GM19395 (cell line): ENCODE data around the gene NR3C1.

Experiments
- ATAC-seq: cut with Tn5 transposase; IDR thresholded peaks from one replicate; pipeline ENCODE4 v1.9.1; 2021; ENCODE audit warnings: mild to moderate bottlenecking, moderate library complexity; ENCODE audit not compliant: unreplicated experiment

The NR3C1 gene

DNA sequence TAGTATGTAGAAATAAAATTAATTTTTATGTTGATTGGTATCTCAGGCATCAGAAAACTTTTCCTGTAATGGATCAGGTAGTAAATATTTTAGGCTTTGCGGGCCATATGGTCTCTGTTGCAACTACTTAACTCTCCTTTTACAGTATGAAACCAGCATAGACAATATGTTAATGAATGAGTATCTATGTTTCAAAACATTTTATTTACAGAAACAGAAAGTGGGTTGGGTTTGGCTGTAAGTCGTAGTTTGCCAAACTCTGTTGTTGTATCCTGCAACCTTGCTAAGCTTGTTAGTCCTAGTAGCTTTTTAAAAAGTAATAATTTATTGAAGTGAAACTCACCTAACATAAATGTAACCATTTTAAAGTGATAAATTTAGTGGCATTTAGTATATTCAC is 132.1 kb downstream of the NR3C1 start:
- no peak for ATAC-seq

DNA sequence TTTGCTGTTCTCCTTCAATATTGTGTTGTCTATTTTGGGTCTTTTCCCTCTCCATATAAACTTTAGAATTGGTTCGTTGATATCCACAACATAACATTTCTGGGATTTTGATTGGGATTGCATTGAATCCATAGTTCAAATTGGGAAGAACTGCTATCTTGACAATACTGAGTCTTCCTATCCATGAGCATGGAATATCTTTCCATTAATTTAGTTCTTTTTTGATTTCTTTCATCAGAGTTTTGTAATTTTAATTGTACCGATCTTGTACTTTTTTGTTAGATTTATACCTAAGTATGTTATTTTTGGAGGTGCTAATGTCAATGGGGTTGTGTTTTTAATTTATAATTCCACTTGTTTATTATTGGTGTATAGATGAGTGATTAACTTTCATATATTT is 135.1 kb downstream of the NR3C1 start:
- ATAC-seq, result no peak

DNA sequence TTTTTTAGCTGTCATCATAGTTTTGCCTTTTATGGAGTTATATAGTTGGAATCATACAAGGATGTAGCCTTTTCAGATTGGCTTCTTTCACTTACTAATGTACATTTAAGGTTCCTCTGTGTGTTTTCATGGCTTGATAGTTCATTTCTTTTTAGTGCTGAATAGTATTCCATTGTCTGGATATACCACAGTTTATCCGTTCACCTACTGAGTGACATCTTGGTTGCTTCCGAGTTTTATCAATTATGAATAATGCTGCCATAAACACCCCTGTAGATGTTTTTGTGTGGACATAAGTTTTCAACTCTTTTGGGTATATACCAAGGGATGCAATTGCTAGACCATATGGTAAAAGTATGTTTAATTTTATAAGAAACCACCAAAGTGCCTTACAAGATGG is 136.3 kb downstream of the NR3C1 start:
- ATAC-seq, result no peak

DNA sequence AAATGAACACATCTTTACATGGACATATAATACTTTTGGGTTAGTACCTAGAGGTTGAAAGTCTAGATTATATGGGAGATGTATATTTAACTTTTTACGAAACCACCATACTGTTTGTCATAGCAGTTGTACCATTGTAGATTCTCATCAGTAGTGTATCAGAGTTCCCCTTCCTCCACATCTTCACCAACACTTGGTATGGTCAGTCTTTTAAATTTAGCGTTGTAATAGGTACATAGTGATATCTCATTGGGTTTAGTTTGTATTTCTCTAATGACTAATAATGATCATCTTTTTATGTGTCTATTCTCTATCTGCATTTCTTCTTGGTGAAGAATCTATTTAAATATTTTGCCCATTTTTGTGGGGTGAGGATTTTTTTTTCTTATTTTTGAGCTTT is 137.5 kb downstream of the NR3C1 start:
- no peak for ATAC-seq

DNA sequence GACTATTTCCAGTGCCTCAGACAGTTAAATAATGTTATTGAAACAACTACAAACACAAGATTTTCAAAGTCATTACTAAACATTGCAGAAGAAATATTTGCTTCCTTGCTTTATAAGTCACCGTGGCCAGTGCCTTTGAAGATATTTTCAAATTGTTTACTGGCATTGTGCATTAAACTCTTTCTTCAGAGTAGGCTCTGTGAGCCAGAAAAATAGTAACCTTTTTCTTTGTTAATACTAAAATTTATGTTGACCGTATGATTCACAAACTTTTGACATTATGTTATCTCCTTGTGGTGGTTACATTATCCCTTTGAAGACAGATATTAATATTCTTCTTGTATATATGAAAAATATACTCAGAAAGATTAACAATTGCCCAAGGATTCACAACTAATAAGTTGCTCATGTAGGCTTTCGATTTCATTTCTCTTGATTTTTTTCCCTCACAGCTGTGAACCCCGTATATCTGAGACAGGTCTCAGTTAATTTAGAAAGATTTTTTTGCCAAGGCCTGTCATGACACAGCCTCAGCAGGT is 140.1 kb downstream of the NR3C1 start:
- ATAC-seq, result no peak

DNA sequence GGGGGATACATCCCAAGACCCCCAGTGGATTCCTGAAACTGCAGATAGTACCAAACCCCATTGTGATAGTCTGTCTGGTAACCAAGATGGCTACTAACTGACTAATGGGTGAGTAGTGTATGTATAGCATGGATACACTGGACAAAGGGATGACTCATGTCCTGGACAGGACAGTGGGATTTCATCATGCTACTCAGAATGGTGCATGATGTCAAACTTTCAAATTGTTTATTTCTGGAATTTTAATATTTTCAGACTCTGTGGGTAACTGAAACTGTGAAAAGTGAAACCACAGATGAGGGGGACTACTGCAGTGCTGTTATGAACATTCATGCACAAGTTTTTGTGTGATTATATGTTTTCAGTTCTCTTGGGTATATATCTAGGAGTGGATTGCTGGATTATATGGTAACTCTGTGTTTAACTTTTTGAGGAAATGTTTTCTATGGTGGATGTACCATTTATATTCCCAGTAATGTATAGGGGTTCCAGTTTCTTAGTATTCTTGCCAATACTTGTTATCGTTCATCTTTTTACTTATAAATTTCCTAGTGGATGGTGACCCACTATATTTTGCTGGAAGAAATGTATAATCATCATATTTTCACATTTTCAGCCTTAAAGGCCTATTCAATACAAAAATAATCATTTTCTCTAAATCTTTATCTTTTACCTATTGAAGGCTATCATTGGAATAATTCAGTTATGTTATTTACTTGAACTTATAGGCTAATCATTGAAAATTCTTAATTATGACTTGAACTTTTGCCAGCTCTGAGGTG is 140.9 kb downstream of the NR3C1 start:
- ATAC-seq, result peak; percentile 79

DNA sequence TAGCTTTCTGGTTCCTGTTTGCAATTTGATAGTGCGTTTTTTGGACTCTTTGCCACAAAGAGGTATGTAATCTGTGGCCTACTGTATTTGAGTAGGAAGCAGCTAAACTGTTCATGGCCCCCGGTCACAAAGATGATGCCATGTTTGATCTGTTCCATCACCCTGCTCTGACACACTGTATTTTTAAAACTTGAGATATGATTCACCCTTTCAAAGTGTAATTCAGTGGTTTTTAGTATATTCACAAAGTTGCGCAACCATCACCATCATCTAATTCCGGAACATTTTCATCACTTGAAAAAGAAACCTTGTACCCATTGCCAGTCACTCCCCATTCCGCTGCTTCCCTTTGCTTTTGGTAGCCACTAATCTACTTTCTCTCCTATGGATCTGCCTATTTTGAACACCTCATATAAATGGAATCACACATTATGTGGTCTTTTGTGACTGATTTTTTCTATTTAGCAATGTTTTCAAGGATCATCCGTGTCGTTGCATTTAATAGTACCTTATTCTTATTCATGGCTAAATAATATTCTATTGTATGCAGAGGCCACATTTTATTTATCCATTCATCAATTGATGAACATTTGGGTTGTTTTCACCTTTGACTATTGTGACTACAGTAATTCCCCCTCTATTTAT is 141.6 kb downstream of the NR3C1 start:
- ATAC-seq, result no peak

DNA sequence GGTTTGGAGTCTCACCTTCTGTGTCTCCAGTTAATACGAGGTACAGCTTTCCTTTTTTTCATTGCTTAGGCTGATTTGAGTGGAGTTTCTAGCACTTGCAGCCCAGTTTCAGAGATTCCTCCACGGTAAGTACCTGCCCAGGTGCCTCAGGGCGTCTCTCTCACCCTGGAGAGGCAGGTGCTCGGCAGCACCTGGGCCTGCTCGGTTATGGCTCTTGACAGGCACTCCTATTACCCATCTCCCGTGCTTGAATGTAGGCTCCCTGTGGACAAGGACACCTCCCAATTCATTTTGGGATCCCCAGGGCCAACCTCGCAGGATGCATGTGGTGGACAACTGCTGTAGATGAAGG is 144.3 kb downstream of the NR3C1 start:
- no peak for ATAC-seq

DNA sequence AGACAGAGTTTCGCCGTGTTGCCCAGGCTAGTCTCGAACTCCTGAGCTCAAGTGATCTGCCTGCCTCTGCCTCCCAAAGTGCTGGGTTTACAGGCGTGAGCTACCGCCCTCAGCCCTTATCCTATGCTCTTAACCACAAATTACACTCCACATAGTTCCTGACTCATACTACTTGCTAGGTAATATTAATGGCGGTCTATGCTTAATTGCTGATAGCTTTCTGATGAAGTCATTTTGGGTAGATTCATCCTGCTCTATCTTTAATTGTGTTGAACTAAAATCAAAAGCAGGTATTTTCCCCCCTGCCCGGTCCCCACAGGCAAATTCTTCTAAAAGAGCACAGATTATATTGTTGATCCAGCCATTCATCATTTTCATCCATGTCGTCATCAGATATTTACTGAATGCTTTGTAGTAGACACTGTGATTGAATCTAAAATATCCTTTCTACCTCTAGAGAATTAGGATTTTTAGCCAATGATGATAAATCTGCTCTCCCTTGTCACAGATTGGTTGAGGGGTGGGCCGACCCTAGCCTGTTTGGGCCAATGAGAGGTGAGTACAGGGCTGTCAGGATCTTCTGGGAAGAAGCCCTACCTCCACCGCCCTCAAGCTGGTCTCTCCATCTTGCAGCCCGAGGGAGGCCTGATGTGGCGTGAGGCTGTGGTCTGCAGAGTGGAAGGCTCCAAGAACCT is 144.8 kb downstream of the NR3C1 start:
- no peak for ATAC-seq

DNA sequence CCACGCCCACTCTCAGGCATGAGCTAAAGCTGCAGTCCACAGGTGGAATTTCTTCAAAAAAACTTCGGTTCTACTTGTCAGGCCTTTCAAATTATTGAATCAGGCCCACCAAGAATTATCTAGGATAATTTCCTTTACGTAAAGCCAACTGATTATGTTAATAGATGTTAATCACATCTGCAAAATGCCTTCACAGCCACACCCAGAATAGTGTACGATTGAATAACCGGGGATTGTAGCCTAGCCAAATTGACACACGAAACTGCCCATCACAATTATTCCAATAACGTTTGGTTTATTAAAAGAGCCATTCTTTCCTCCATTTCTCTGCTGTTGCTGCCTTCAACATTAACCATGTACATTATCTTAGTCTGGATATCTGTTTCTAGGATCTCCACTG is 148.7 kb downstream of the NR3C1 start:
- no peak for ATAC-seq

DNA sequence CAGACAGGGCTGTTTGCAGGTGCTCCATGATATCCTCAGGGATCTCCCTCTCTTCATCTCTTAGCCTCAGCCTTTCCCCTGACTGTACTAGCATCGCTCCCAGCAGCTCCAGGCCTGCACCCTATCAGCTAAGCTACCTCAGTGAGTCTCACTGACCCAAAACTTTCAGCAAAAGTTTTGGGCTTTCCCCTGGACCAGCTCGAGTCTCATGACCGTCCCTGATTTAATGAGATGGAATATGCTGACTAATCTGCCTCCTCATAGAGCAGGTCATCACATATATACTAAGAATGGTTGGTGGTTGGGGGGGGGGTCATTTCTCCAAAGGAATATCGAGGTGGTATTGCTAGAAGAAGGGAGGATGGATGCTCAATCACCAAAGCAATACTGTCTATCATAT is 151.5 kb downstream of the NR3C1 start:
- no peak for ATAC-seq

DNA sequence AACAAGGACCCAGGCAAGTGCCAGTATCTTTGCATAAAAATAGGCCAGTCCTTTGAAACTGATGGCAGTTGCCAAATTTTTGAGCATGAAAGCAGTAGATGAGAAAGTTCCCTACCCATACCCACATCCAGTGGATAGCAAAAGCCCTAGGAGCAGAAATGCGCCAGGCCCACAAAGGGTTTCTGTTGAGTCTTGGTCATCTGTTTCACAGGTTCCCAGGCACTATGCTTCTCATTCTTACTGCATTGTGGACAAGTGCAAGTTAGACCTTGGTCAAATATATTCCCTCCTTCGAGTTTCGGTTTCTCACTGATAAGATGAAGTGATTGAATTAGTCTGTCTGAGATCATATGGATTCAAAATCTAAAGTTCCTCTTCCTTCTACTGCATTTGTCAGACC is 152.3 kb downstream of the NR3C1 start:
- ATAC-seq, result peak; percentile 56

DNA sequence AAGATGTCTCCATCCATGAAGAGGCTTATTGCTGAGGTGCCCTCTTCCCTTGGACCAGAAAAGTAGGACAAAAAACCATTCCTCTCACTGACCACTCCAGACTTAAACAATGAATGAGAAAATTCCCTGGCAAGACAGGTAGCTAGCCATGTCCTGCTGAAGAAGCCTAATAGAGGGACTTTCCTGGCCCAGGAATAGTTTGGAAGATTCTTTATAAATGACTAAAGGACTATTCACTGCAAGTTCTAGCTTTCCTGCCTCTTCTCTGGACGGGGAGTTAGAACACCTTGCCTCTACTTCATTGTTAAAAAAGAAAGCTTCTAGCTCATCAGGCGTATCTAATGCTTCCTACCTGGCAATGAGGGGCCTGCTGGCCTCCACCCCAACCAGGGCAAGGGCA is 153.6 kb downstream of the NR3C1 start:
- no peak for ATAC-seq

DNA sequence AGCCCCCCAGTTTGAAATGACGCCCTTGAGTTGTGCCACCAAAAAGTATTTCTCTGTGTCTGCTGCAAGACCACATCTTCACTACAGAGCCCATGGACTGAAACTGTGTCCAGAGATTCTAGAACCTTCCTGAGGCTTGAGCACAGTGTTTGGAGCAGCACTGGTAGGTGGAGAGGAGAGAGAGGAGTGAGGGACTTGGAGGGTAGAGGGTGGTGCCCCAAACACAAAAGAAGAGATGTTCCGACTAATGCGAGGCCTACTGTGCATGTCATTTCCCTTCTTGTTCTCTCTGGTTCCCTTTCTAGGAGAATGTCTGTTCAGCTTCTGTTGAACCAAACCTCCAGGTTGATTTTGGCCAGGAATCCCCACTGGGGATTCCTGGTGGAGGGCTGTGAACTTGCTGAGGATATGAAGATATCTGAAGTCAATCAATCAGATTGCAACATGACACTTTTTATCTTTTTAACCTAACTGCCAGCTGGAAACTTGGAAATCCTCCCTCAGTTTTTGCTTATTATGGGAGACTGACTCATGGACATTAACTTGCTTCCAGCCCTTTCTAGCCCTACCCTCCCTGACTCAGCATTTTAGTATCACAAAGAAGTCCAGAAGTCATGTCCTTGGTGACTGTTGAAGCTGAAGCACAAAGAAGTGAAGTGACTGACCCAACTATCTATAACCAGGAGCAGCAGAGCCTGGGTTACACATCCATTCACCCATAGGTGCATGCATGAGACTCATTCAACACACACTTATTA is 154.5 kb downstream of the NR3C1 start:
- no peak for ATAC-seq

DNA sequence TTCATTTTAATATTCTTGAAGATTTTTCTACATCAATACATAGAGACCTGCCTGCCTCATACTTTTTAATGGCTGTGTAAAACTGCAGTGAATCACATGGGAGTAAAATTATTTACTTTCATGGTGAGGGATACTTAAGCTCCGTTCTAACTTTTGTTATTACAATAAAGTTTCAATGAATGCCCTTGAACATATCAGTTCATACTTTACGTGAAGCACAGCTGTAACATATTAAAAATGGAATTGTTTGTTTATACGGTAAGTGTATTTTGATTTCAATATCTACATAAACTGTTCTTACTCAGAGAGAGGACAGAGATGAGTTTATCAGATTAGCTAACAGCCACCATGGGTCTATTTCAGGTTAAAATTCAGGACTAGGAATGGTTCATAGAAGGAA is 155.1 kb downstream of the NR3C1 start:
- ATAC-seq, result no peak

DNA sequence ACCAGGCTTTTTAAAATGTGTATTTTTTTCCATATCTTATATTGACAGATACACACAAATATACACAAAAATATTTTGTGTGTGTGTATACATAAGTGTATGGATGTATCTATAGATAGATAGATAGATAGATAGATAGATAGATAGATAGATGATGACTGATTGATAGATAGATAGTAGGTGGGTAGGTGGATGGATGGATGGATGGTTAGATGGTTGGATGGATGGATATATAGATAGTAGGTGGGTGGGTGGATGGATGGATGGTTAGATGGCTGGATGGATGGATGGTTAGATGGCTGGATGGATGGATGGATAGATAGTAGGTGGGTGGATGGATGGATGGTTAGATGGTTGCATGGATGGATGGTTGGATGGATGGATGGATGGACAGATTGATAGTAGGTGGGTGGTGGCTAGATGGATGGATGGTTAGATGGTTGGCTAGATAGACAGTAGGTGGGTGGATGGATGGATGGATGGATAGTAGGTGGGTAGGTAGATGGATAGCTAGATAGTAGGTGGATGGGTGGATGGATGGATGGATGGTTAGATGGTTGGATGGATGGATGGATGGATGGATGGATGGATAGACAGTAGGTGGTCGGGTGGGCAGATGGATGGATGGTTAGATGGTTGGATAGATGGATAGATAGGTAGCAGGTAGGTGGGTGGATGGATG is 156.2 kb downstream of the NR3C1 start:
- ATAC-seq, result no peak

DNA sequence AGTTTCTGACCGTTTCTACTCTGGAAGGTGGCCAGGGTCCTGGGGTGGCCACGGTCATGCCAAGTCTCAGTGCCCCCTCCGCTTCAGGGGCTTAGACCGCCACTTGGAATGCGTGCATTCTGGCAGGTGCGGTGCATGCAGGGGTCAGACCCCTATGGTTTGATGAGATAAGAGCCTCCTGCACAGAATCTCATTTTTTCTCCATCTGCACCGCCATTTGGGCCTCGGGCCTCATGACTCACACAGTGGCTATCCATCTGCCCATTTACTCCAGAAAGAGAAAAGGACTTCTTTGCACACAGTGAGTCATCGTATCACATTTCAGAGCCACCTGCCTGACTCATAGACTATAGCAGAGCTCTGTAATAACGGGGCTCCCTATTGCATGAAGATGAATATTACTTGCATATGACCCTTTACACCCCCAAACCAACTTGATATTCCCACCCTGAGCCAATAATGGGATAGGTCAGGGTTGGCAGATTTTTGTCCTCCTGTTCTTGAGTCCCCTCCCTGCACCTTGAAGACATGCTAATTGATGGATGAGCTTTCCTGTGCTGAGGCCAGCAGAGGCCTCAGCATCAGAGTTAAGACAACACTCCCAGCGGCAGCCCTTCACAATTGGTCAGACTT is 157.4 kb downstream of the NR3C1 start:
- ATAC-seq, result no peak

DNA sequence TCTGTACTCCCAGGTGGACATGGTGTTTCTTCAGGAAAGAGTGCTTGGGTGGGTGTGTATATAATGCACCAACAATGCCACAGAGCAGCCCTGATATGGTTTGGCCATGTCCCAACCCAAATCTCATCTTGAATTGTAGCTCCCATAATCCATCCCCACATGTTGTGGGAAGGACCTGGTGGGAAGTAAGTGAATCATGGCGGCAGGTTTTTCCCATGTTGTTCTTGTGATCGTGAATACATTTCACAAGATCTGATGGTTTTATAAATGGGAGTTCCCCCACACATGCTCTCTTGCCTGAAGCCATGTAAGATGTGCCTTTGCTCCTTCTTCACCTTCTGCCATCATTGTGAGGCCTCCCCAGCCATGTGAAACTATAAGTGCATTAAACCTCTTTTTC is 158.5 kb downstream of the NR3C1 start:
- ATAC-seq, result no peak

DNA sequence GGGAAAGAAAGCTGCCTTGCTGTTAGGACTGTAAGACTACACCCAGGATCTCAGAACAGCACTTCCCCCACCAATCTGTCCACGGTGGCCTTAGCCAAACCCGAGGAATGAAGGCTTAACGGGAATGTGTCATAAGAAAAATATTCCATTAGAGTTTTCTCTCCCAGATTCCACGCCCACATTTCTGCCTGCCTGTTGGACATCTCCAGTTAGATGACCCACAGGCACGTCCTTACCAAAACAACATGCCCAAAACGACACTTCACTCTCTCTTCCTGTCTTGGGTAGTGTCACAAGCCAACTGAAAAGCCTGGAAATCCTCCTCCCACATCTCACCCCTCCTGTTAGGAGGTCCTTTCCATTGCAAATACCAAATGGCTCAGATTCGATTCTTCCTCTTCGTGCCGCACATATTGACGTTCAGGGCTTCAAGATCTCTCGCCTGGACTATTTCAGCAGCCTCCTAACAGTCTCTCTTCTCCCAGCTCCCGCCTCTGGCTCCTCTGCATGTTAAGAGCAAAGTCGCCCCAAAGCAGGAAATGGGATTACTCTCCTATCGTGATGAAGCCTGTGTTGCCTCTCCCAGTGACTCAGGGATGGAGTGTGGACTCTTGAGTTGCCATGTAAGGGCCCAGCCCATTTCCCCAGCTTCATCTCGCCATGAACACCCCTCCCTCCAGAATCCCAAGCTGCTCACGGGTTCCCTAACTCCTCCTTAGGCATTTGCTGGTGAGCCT is 159.3 kb downstream of the NR3C1 start:
- ATAC-seq, result no peak

DNA sequence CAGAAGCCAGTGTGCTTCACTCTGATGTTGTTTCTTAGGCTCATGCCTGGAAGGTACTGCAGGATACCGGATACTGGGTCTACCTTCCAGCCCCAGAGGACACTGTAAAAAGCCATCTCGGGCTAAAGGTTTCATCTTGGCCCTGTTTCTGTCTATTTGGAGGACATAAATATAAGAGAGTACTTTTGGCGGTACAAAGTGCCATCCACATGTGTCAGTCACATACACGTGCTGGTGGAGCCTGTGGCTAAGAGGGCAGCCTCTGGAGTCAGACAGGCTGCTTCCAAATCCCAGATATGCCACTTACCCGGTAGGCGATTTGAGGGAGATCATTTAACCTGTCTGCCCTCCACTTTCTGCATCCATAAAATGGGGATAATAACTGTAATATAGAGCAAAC is 160.4 kb downstream of the NR3C1 start:
- ATAC-seq, result no peak
